GM21447 (cell line): ENCODE measurements around the gene NCKIPSD.

Source experiments
- ATAC-seq: cut with Tn5 transposase; IDR thresholded peaks from one replicate; pipeline ENCODE4 v1.9.1; 2021; ENCODE audit not compliant: unreplicated experiment

Gene NCKIPSD

DNA sequence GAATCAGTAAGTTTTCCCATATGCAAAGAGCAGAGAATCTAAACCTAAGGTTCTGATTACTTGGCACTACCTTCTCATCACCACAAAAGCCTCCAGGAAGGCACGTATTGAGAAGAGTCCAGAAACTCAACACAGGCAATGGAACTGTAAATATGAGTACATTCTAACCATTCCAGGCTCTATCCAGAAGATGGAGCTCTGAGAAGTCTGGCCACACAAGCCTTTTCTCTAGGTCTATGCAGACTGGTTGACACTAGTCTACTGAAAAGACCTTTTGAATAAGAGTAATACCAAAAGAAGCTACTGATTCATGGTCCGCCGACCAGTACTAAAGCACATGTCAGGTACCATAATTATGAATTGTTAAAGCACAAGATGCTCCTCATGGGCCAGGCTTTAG lies 12.2 kb upstream of the NCKIPSD start:
- no peak for ATAC-seq

DNA sequence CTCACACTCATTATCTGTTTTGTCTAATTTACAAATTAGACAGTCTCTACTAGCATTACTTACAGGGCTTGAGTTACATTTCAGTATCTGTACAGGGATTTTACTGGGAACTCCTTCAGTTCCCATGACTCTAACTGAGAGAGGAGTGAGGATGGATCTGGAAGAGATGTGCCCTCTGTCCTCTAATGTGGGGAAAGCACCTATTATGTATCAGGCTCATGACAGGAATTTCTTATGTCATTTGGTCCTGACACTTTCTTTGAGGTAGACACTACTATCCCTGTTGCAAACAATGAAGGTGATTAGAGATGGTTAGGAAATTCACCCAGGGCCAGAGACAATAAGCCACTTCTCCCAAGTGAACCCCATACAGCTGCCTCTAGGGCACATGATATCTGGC lies 10.9 kb upstream of the NCKIPSD start:
- ATAC-seq, result no peak

DNA sequence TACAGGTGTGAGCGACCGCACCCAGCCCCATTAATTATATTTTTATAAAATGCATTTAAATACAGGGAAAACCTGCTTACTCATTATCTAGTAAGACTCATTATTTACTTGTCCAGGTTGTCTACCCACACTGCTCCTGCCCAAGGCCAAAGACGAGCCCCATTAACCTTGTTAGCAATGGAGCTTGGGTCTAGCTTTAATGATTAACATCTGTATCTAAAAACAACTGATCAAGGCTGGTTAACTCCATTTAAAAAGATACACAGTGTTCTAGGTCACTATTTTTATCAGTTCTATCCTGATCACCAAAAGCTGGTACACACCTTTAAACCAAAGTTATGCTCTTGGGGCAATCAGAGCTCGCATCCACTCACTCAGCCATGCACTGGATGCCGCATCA lies 10.4 kb upstream of the NCKIPSD start:
- ATAC-seq, result no peak

DNA sequence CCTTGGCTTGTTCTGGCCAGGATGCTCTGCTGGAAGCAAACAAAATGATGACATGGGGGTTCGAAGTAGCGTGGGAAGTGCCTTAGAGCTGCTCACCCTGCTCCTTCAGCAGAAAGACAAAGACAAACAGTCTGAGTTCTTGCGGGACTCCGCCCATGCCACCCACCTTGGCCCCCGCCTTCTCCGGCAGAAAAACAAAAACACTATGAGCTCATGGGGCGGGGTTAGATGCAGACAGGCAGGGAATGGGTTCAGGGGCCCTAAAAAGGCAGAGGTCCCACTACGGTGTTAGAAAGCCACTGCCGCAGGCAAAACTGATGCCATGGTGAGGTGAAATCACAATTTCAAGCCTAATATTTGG lies 9.7 kb upstream of the NCKIPSD start:
- no peak for ATAC-seq

DNA sequence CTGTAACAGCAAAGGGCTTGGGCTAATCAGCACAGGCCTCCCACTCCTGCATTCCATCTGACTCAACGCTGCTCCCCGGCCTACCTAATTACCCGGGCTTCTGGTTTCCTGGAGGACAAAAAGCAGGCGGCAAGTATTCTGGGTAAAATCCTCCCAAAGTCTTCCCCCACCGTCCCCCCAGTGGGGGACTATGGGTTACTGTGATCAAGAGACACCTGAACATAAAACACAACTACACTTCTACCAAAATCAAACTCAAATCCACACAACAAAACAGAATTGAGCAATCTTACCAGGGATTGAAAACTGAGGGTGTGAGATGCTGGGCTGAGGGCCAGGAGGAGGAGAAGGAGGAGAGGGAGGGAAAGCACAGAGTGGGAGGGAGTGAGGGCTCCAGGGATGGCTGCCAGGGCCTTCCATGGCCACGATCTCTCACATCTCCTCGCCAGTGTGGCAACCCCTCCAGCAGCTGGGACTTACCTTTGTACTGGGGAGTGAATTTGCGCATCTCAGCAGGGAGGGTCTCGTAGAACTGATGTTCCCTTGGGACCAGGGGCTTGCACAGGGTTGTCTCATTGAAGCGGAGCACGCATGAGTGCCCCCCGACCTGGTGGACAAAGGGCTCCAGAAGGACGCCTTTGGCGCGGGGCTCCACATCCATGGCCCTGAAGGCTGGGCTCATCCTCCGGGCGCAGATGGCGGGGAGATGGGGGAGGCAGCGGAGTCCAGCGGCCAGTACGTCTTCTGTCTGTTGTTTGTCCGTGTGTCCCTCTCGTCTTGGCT lies 9.1 kb upstream of the NCKIPSD start:
- ATAC-seq, result no peak

DNA sequence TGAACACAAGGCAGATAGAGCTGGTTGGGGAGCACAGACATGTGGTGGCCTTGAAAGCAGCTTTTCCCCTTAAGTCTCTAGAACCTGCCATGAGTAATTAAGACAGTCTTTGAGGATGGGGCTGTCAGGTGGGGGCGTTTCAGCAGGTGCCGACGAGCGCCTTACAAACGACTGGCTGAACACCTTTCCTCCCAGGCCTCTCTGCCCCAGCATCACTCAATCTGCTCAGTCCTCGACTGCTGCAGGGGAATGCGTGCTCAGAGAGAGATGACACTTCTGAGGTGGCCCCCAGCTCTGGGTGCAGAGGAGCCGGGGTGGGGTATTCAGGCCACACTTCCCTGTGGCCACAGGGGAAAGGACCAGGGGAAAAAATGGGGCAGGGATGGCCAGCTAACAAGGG lies 8.1 kb upstream of the NCKIPSD start:
- ATAC-seq, result no peak

DNA sequence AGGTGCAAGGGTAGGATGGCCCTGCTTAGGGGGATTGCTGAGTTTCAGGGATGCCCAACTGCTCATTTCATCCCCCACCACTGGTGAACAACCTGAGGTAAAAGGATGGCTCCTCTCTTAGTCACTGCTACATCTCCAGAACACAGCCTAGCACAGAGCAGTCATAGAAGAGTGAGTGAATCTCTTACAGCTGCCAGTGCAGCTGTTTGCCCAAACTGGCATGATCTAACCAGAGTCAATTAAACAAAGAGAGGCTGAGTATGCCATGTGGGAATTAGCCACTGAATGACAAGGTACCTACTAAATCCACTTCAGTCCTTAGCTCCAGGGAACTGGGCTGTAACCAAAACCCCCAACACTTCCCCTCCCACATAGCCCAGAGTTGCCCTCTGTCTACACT lies 6.8 kb upstream of the NCKIPSD start:
- no peak for ATAC-seq

DNA sequence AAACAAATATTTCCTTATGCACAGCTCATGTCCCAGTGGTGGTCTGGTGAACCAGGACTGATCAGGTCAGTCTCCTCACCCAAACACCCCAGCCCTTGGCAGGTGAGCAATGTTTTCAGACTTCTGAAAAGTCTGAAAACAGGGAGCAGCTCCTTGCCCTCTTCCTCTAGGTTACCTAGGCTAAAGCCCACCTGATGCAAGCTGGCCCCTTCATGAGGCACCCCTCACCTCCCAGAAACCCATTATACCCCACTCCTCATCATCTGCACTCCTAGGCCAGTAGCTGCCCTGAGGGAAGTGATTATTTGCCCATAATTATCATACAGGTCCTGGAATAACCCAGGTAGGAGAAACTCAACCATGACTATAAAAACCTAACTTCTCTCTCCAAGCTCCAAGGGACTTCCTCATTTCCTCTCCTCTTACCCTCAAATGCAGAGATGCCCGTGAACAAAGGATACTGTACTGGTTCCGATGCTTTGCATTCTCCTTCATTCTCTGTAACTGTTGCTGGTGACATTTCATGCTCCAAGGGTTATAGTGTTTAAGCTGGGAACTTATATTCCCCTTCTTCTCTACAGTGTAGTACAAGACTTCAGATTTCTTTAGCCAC lies 5.2 kb upstream of the NCKIPSD start:
- ATAC-seq, result no peak

DNA sequence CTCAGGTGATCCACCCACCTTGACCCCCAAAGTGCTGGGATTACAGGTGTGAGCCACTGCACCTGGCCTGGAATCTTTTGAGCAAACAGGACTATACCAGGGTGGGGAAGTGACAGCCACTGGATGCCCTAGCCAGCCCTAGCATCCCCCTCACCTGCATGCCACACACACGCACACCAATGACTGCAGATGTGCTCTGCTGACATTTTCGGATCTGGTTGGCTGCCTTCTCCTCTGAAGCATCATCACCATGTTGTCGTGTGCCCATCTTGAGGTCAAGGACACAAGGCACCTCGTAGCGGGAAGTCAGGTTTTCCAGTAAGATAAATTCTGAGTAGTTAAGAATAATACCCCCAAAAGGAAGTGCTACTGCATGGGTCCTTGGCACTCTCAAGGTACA lies 3.7 kb upstream of the NCKIPSD start:
- ATAC-seq, result no peak

DNA sequence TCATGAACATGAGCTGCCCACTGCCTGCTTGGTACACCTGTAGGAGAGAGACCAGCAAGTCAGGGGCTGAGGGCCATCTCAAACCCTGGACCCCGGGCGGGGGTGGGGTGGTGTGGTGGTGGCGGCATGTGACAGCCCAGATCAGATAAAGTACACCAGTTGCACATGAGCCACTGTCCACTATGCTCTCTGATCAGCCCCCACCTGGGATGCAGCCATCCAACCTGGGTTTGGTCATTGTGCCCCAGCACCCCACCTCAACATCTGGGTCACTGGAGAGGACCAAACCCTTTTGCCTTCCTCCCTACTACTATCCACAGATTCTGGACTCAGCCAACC lies 3.0 kb upstream of the NCKIPSD start:
- no peak for ATAC-seq

DNA sequence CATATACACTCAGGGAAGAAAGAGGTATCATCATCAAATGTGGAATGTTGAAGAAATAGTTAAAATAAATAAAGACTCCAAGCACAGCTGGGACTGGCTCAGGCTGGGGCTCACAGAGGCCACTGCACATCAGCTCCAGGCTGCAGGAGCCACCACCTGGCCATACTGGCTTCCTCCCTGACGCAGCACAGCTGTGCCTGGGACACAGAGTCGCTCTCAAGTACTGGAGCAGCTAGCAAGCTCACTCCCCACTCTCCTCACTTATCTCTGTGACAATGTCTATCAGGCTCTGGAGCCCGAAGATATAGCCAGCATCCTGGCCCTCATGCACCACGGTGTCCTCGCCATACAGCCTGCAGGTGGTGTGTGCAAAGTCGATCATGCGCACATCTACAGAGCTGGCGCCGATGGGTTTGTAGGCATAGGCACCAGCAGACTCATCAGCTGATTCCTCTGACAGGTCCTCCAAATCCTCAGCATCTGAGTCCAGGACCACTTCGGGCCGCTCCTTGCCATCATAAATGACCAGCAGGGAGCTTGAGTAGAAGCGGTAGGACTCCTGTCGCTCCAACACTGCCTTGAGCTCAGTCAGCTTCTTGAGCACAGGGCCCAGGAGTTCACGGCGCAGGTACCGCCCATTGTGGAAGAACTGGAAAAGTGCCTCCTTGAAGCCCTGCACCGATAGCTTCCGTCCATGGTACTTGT lies 2.5 kb upstream of the NCKIPSD start:
- ATAC-seq, result no peak

DNA sequence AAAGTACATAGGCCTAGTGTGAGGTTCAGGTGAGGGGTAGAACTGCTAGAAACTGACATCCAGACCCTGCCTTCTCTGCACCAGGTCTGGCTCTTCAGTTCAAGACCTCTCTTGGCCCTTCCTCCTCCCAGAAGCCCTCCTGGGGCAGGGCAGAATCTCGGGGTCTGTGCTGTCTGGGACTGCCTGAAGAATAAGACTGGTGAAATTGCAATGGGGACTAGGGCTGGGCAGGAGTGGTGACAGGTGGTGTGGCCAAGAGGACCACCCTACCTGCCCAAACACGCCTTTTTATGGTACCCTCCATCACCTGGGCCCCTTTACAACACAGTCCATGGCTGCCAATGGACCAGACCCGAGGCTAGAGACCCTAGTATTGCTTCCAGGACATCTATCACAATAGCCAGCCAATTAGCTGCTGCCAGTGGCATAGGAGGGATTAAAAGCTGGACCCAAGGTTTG lies 1.5 kb upstream of the NCKIPSD start:
- ATAC-seq, result no peak

DNA sequence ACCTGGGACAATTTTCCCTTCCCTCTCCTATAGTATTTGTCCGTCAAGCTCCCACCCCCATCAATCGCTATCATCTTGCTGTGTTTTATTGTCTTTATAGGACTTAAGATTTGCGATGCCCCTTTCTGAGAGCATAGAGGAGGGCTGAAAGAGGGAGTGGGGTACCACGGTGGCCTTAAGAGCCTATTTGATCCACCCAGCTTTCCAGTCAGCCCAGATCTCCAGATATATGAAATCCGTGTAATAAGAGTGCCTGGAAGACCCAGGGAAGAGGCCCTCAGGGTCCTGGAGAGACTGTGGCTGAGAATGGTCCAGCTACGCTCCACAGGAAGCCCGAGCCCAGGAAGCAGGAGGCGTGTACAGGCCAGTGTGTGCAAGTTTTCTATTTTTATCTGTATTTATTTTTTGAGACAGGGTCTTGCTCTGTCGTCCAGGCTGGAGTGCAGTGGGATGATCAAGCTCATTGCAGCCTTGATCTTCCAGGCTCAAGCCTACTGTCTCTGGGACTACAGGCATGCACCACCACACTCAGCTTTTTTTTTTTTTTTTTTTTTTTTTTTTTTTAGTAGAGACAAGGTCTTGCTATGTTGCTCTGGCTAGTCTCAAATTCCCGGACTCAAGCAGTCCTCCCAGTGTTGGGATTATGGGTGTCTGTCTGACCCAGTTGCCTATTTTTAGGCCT lies 964 bp upstream of the NCKIPSD start:
- no peak for ATAC-seq

DNA sequence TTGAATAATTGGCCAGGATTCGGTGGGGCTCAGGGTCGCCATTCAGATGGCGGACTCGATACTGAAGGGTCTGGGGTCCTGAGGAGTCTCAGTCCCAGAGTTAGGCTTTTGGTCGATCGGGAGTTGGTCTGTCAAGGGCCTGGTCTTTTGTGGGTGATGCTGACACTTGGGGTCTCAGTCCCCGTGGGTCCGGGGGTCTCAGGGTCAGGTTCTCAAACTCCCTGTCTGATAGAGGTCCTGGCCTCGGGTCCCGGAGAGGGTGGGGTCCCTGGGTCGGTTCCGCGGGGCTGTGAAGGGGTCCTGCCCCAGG lies 467 bp downstream of the NCKIPSD start:
- ATAC-seq, result no peak

DNA sequence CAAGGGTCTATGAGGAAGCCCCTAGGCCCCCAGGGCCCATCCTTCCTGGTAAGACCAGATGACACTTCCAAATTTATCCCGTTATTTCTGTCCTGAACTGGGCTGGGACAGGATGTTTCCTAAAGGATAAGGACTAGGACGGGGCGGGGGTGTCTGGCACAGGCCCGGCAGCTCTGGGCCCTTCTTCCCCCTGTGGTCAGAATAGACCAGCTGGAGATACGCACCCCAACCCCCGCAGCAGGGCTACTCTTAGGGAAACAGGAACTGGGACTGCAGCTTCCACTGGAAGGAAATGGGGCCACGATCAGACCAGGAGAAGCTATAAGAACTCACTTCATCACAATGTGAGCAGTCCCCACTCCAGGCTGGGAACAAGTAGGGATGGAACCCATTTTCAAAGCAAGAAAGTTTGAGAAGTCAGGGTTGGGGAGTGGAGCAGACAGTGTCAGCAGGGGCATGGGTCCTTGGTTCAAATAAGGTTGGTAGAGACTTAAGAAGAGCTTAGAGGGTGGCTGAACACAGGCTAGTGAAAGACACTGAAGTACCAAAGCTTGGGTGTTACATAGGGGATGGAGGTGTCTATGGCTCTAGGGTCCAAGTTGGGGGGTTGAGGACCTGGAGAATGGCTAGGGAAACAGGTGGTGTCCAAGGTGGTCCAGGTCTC lies 1.1 kb downstream of the NCKIPSD start:
- ATAC-seq, result no peak

DNA sequence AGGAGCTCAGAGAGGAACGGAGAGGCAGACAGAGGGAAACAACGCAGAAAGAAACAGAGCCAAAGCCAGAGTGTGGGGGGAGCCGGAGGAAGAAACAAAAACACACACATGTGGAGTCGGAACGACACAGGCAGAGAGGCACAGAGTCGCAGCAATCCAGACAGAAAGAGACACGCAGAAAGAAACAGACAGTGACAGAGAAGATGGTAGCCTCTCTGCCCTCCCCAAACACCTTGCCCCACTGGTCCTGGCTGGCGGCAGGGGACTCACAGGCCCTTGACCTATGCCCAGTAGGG lies 1.7 kb downstream of the NCKIPSD start:
- no peak for ATAC-seq

DNA sequence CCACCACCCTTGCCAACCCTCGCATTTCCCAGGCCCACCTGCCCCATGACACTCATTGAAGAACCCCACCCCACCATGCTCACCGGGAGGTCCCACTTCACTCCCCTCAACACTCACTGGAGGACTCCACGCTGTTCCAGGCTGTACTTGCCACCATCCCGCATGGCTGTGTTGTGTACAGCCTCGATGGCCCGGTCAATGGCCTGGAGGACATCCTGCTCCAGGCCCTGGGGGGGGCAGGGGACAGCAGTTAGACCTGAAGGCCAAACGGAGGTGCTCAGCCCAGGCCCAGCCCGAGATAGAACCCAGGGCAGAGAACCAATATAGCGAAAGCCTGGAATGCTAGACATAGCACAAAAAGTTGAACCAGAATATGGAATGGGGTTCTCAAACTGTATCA lies 2.9 kb downstream of the NCKIPSD start:
- ATAC-seq, result no peak

DNA sequence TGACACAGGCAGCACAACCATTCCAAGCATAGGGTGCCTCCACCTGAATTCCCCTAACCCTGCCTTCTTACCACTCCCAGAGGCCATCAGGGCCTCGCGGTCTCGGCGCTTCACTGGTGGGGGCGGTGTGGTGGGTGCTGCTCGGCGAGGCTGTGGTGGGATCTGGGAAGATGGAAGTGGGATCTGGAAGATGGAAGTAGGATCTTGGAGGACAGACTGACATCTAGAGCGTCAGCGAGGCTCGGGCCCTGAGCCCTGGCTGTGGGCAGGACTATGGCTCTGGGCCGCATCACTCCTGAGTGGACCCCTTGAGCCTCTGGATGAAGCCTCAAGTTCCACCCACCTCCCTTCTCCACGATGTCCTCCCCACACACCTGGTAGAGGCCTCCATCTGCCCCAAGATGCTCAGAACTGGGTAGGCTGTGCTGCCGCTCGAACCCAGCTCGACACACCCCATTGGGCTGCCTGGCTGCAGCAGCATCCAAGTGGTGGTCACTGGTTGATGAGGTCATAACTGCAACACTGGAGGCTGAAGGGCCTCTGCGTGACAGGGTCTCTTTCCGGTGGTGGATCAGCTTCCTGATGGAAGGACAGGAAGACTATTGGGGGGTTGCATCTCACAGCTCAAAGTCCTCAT lies 3.6 kb downstream of the NCKIPSD start:
- no peak for ATAC-seq

DNA sequence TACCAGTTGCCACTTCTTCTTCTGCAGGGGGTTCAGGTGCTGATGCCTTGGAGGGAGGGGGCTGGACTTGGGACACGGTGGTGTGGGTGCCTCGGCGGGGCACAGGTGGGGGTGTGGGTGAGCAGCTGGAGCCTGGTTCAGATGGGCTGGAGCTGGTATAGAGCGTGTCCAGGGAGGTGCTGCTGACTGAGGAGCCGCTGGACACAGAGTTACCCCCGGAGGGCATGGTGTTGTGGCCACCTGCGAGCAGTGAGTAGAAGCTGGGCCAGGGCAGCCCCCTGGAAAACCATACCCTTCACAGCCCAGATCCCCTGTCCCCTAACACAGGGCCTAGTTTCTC lies 4.2 kb downstream of the NCKIPSD start:
- ATAC-seq, result no peak

DNA sequence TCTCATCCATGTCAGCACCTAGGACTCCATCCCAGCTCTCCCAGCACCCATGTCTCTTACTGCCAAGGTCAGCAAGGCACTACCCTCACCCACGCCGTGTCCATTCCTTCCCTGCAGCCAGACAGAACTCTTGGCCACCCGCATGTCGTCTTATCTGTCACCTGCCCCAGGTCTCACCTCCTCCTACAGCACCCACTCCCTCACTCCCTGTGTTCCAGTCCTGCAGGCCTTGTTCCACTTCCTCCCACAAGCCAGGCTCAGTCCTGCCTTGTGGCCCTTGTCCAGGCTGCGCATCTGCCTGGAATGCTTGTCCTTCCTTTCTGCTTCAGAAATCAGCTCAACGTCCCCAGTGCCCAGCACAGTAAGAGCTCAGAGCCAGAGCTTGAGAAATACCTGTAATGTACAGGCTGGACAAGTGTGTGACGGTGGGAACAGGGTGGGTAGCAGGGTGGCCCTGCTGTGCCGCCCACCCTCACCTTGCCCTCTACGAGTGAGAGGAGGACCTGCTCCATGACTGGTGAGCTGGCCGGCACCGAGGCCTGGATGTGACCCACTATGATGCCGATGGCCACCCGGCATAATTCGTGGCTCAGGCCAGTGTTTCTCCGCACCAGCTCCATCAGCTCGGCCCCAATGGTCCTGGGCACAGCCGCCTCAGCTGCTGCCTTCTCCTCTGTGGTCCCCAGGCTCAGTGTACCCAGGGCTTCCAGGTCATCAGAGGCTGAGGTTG lies 4.7 kb downstream of the NCKIPSD start:
- no peak for ATAC-seq
